ENCODE data around the gene SPCS2. TPM values are rescaled to one million over a fixed set of nuclear protein-coding genes. Genes with fewer than 3 reads are reported as not detected.

The SPCS2 gene
- total and polyA plus RNA-seq, 2 of the 8 experiments (the other 6 are each of a cell fraction or from before 2014, with no cell fraction given): 92.7 to 161 TPM

DNA sequence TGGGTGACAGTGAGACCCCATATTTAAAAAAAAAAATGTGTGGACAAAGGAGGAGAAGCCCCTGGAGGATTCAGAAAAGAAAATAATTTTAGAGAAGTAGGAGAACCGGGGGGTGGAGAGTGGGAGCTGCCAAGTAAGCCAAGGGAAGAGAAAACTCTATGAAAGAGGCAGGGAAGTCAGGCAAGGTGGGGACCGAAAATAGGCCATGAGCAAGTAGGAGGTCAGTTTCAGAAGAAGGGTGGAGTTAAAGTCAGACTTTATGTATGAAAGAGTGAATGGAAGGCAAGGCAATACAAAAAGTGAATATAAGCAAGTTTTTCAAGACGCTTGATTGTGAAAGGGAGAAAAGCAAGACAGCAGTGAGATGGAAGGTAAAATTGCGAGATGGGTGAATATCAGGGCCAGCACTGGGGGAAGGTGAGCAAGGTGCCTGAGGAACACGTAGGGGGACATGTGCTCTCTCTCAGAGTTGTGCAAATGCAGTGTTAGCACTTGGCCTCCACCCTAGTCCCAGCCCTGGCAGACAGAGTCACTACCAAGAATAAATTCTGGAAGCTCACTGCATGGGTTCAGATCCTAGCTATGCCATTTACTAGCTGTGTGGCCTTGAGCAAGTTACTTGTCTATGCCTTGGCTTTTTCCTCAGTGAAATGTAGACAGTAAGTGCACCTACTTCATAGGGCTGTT, 6.8 kb upstream of the SPCS2 start (continued):
- no peak for TF ChIP-seq CHD7 (IDR thresholded peaks at IDR 0.05; ENCODE audit: insufficient replicate concordance, low read length)
- TF ChIP-seq CTBP2 (IDR thresholded peaks at IDR 0.05; ENCODE audit: borderline replicate concordance, insufficient read depth, insufficient read length, low read length): no peak

Measured in H1 (cell line).